ENCODE measurements around the gene RASD2.

Gene RASD2

DNA sequence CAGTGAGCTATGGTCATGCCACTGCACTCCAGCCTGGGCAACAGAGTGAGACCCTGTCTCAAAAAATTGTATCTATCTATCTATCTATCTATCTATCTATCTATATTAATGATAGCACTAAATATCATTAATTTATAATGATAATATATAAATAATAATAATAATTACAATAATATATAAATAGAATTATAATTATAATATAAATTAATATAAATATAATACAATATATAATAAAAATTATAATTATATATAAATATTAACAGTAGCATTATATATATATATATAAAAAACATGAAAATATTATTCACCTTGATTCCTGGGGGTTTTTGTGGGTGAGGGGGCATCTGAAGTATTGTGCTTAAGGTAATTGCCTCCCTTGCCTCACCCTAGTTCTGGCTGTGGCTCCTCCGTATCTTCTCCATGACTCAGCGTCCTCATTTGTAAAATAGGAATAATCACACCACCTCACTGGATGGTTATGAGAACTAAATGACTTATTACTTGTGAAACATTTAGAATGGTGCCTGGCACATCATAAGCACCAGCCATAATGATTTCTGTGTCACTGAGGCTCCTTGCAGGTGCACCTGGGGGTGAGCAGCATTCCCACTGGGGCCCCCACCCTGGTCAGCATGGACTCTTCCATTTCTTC lies 18.8 kb downstream of the RASD2 start:
- no peak overlapping the region for H2AFZ ChIP-seq (ENCODE audit: low read depth, low read length)
- no peaks in the 10 kb centered on the region for H3K9me3 ChIP-seq (ENCODE audit: insufficient read depth, low read length)
- no peak overlapping the region for H3K27ac ChIP-seq (ENCODE audit: low read length)
- H3K4me2 ChIP-seq (ENCODE audit: low read length): no peak overlapping the region
- H3K36me3 ChIP-seq (replicated peaks; ENCODE audit: low read depth, low read length): no peaks in the 10 kb centered on the region
- H4K20me1 ChIP-seq (ENCODE audit: insufficient read depth, low read length): no peaks in the 10 kb centered on the region
- H3K9ac ChIP-seq (ENCODE audit: low read length): no peak overlapping the region
- no peak overlapping the region for H3K4me3 ChIP-seq (ENCODE audit: low read length)
- H3K79me2 ChIP-seq (ENCODE audit: low read length): no peaks in the 10 kb centered on the region
- peaks cover 53% of the 10 kb centered on the region for H3K27me3 ChIP-seq (ENCODE audit: low read depth, low read length)
- peaks cover 7% of the 10 kb centered on the region; the same call in 1 of the 2 replicates for H3K4me1 ChIP-seq (ENCODE audit: low read length)
- TF ChIP-seq, protein P1, sequence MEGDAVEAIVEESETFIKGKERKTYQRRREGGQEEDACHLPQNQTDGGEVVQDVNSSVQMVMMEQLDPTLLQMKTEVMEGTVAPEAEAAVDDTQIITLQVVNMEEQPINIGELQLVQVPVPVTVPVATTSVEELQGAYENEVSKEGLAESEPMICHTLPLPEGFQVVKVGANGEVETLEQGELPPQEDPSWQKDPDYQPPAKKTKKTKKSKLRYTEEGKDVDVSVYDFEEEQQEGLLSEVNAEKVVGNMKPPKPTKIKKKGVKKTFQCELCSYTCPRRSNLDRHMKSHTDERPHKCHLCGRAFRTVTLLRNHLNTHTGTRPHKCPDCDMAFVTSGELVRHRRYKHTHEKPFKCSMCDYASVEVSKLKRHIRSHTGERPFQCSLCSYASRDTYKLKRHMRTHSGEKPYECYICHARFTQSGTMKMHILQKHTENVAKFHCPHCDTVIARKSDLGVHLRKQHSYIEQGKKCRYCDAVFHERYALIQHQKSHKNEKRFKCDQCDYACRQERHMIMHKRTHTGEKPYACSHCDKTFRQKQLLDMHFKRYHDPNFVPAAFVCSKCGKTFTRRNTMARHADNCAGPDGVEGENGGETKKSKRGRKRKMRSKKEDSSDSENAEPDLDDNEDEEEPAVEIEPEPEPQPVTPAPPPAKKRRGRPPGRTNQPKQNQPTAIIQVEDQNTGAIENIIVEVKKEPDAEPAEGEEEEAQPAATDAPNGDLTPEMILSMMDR (IDR thresholded peaks at IDR 0.05; ENCODE audit: low read depth, low read length): no peak
- TF ChIP-seq EZH2phosphoT487 (IDR thresholded peaks at IDR 0.05; ENCODE audit: low read depth): no peak

- Histone ChIP-seq H3K4me1 (ENCODE audit: low read length) (peaks cover 7% of the 10 kb centered on the region; the same call in 1 of the 2 replicates), H3K79me2 (ENCODE audit: low read length) (no peaks in the 10 kb centered on the region), H3K9ac (ENCODE audit: low read length) (no peak overlapping the region), H3K27me3 (ENCODE audit: low read depth, low read length) (peaks cover 62% of the 10 kb centered on the region), H3K9me3 (ENCODE audit: insufficient read depth, low read length) (no peaks in the 10 kb centered on the region), H3K27ac (ENCODE audit: low read length) (no peak overlapping the region), H3K4me3 (ENCODE audit: low read length) (no peak overlapping the region), H2AFZ (ENCODE audit: low read depth, low read length) (no peak overlapping the region), H3K36me3 (replicated peaks; ENCODE audit: low read depth, low read length) (no peaks in the 10 kb centered on the region), H4K20me1 (ENCODE audit: insufficient read depth, low read length) (no peaks in the 10 kb centered on the region), H3K4me2 (ENCODE audit: low read length) (no peak overlapping the region)
- TF ChIP-seq, protein P1 (IDR thresholded peaks at IDR 0.05; ENCODE audit: low read depth, low read length): no peak
- no peak for TF ChIP-seq EZH2phosphoT487 (IDR thresholded peaks at IDR 0.05; ENCODE audit: low read depth)
Observed at GRCh38 chr22:35560366-35560765, 19.7 kb downstream of the RASD2 start.

- no peak overlapping the region for H2AFZ ChIP-seq (ENCODE audit: low read depth, low read length)
- no peak overlapping the region for H3K4me3 ChIP-seq (ENCODE audit: low read length)
- H4K20me1 ChIP-seq (ENCODE audit: insufficient read depth, low read length): no peaks in the 10 kb centered on the region
- no peaks in the 10 kb centered on the region for H3K79me2 ChIP-seq (ENCODE audit: low read length)
- no peak overlapping the region for H3K27ac ChIP-seq (ENCODE audit: low read length)
- H3K9ac ChIP-seq (ENCODE audit: low read length): no peak overlapping the region
- no peaks in the 10 kb centered on the region for H3K36me3 ChIP-seq (replicated peaks; ENCODE audit: low read depth, low read length)
- TF ChIP-seq, protein P1 (IDR thresholded peaks at IDR 0.05; ENCODE audit: low read depth, low read length): no peak
- TF ChIP-seq EZH2phosphoT487 (IDR thresholded peaks at IDR 0.05; ENCODE audit: low read depth): no peak
- H3K9me3 ChIP-seq (ENCODE audit: insufficient read depth, low read length): no peaks in the 10 kb centered on the region
- H3K27me3 ChIP-seq (ENCODE audit: low read depth, low read length): peaks cover 63% of the 10 kb centered on the region
- no peak overlapping the region for H3K4me2 ChIP-seq (ENCODE audit: low read length)
- peaks cover 7% of the 10 kb centered on the region; the same call in 1 of the 2 replicates for H3K4me1 ChIP-seq (ENCODE audit: low read length)
Observed at GRCh38 chr22:35560824-35561223, 20.2 kb downstream of the RASD2 start.

DNA sequence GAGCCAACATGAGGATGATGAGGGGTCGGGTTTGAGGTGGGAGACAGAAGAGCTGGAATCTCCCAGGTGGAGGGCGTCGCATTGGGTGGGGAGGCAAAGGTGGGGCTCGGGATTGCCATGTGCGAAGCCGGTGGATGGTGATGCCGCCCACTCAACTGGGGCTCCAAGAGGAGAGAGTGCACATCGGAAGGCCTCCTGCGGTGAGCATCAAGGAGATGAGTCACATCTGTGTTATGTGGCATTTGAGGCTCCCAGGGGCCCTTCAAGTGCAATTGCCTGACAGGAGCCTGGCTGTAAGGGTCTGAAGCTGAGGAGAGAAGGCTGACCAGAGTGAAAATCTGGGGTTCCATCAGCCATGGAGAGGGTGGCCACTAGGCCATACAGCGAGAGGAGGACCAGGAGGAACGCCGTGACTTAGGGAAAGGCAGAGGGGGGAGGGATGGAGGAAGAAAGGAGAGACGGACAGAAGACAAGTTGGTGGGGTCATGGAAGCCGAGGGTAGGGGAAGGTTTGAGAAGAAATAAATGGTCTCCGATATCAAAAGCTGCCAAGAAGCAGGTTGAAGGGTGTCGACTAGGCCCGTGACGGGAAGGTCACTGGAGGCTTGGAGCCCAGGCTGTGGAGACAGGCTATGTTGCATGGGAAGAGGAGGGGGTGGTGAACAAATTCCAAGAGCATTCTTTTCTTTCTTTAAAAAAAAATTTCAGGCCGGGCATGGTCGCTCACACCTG lies 21.3 kb downstream of the RASD2 start:
- TF ChIP-seq, protein P1 (IDR thresholded peaks at IDR 0.05; ENCODE audit: low read depth, low read length): no peak
- TF ChIP-seq EZH2phosphoT487 (IDR thresholded peaks at IDR 0.05; ENCODE audit: low read depth): no peak
- Histone ChIP-seq H3K4me1 (ENCODE audit: low read length) (peaks cover 7% of the 10 kb centered on the region; the same call in 1 of the 2 replicates), H3K4me3 (ENCODE audit: low read length) (no peak overlapping the region), H3K27me3 (ENCODE audit: low read depth, low read length) (peaks cover 56% of the 10 kb centered on the region), H2AFZ (ENCODE audit: low read depth, low read length) (no peak overlapping the region), H3K9me3 (ENCODE audit: insufficient read depth, low read length) (no peaks in the 10 kb centered on the region), H3K36me3 (replicated peaks; ENCODE audit: low read depth, low read length) (no peaks in the 10 kb centered on the region), H4K20me1 (ENCODE audit: insufficient read depth, low read length) (no peaks in the 10 kb centered on the region), H3K9ac (ENCODE audit: low read length) (no peak overlapping the region), H3K79me2 (ENCODE audit: low read length) (no peaks in the 10 kb centered on the region), H3K27ac (ENCODE audit: low read length) (no peak overlapping the region), H3K4me2 (ENCODE audit: low read length) (no peak overlapping the region)

Data from OCI-LY3 (cell line).